HepG2 (cell line): ENCODE results near the gene C16orf87. TPM values are rescaled to one million over a fixed set of nuclear protein-coding genes. Genes with fewer than 3 reads are reported as not detected.

ENCODE experiments used
- CREB1 ChIP-seq, 2 experiments: fragments of 450-650 bp in 1 of 2; IDR thresholded peaks; 2 replicates each; pipeline ENCODE4 v1.6.1; 2016 to 2017; ENCODE audit warnings: control low read depth in 1 of 2, mild to moderate bottlenecking in 1 of 2, missing compliant biosample characterization in 1 of 2, missing genetic modification characterization in 1 of 2
- DZIP1 ChIP-seq: sonication (generic); formaldehyde crosslinking; IDR thresholded peaks from 2 replicates; pipeline ENCODE4 v1.5.0; 2020; ENCODE audit warnings: mild to moderate bottlenecking, missing genetic modification reagents
- HIVEP1 ChIP-seq: sonication (generic); formaldehyde crosslinking; IDR thresholded peaks from 2 replicates; pipeline ENCODE4 v1.4.0; 2020; ENCODE audit warnings: mild to moderate bottlenecking, missing genetic modification reagents
- HNRNPUL1 ChIP-seq: fragments of 200-400 bp; formaldehyde crosslinking; IDR thresholded peaks from 2 replicates; pipeline ENCODE4 v1.6.1; 2017; ENCODE audit warnings: low read depth, mild to moderate bottlenecking, low read length, moderate library complexity
- HOXA3 ChIP-seq: sonication (generic); formaldehyde crosslinking; IDR thresholded peaks from 2 replicates; pipeline ENCODE4 v1.5.0; 2020; ENCODE audit warnings: missing genetic modification reagents
- IKZF4 ChIP-seq: sonication (generic); formaldehyde crosslinking; IDR thresholded peaks from 2 replicates; pipeline ENCODE4 v1.5.1; 2020; ENCODE audit warnings: borderline replicate concordance, mild to moderate bottlenecking, low read depth, missing genetic modification reagents; ENCODE audit errors: not compliant biosample characterization
- MXI1 ChIP-seq: IDR thresholded peaks from 3 replicates; pipeline ENCODE4 v1.6.1; 2012; ENCODE audit warnings: low read depth, low read length, inconsistent platforms, borderline replicate concordance
- RFXANK ChIP-seq: IDR thresholded peaks from 2 replicates; pipeline ENCODE4 v1.6.1; 2016
- ZMYM4 ChIP-seq: sonication (generic); formaldehyde crosslinking; IDR thresholded peaks from 2 replicates; pipeline ENCODE4 v1.8.1; 2023; ENCODE audit warnings: mild to moderate bottlenecking, missing genetic modification reagents
- ZNF20 ChIP-seq: sonication (generic); formaldehyde crosslinking; IDR thresholded peaks from 2 replicates; pipeline ENCODE4 v1.4.0; 2020; ENCODE audit warnings: mild to moderate bottlenecking, moderate library complexity, missing genetic modification reagents
- ZNF30 ChIP-seq: sonication (generic); formaldehyde crosslinking; IDR thresholded peaks from 2 replicates; pipeline ENCODE4 v1.5.0; 2020; ENCODE audit warnings: mild to moderate bottlenecking, missing genetic modification reagents
- ZNF7 ChIP-seq: IDR thresholded peaks from 2 replicates; pipeline ENCODE4 v1.6.1; 2016; ENCODE audit warnings: missing biosample characterization, missing genetic modification reagents
- polyA plus RNA-seq, 8 experiments: library from polyadenylated mRNA; depleted of rRNA in 3 of 8; stranded (reverse) in 7 of 8; unstranded in 1 of 8; fragments of >200 nt; fragmentation: Illumina TruSeq in 4 of 8; extraction: Trizol in 4 of 8; gene quantifications; 2 replicates each; pipeline versions ENCODE4 v1.2.1 to v1.2.3, GENCODE V29; 2011 to 2016; ENCODE audit warnings: low read depth in 4 of 8, missing spikeins in 1 of 8, mixed read lengths in 1 of 8; ENCODE audit not compliant: insufficient read depth in 1 of 8
- total RNA-seq, 5 experiments: library from RNA; depleted of rRNA; stranded (reverse); fragments of >200 nt; fragmentation: Illumina TruSeq; extraction: Trizol; gene quantifications; 2 replicates each; pipeline ENCODE4 v1.2.3, GENCODE V29; 2016; ENCODE audit warnings: low read depth in 1 of 5
- TF ChIP-seq, protein P1 (sequence below): IDR thresholded peaks from 2 replicates; pipeline ENCODE4 v1.6.1; 2018; ENCODE audit warnings: missing genetic modification reagents, mild to moderate bottlenecking, missing compliant biosample characterization
- TF ChIP-seq, protein P2 (sequence below): IDR thresholded peaks from 2 replicates; pipeline ENCODE4 v1.6.1; 2012; ENCODE audit warnings: low read depth, low read length, improper control_type of control experiment
- TF ChIP-seq, protein P3 (sequence below), 2 experiments: sonication (generic) in 1 of 2; formaldehyde crosslinking in 1 of 2; IDR thresholded peaks; 2 replicates each; pipeline versions ENCODE4 v1.5.1 to v1.6.1; 2011 to 2020; ENCODE audit warnings: borderline replicate concordance in 1 of 2, low read depth in 1 of 2, low read length in 1 of 2, mild to moderate bottlenecking in 1 of 2, missing genetic modification reagents in 1 of 2, moderate library complexity in 1 of 2
- TF ChIP-seq, protein P4 (sequence below), 2 experiments: IDR thresholded peaks; 2 replicates each; pipeline ENCODE4 v1.6.1; 2011 to 2012; ENCODE audit warnings: low read length in 2 of 2, borderline replicate concordance in 1 of 2, low read depth in 1 of 2, mild to moderate bottlenecking in 1 of 2, moderate library complexity in 1 of 2

C16orf87 gene
- total and polyA plus RNA-seq, 2 of the 13 experiments (the other 11 are each of a cell fraction or from before 2014, with no cell fraction given), result 8.6 to 19.5 TPM

DNA sequence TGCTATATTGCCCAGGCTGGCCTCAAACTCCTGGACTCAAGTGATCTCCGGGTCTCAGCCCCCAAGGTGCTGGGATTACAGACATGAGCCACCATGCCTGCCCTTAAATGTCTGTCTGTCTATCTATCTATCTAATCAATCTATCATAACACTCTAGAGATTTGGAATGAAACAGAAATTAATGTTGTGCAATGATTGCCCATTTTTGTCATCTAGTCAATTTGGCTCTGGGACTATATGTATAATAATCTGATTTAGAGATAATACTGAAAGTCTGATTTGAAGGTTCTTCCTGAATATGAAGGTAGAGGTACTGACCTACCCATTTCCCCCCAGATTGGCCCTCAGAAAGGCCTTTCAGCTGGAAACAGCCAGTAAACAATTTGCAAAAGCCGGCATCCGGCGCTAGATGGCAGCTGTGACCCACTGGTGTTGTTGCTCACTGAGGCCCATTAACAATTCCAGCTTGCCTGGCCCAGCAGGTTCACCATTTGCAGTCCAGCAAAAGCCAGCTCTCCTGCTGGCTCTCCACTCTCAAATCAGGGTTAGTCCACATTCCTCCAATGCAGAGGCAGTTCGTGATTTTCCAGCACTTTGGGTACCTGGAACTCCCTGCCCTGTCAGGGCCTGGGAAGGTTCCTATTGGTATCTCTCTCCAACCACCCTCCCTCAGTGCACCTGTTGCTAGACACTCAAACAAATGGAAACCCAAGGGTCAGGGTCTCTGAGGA is 22.9 kb upstream of the C16orf87 start (continued):
- TF ChIP-seq ZNF7 (CRISPR knock-in tag) (no peak), ZMYM4 (no peak; the same call in 1 of the 2 replicates), ZNF20 (CRISPR knock-in tag) (no peak), HNRNPUL1 (no peak), RFXANK (CRISPR knock-in tag) (no peak), HIVEP1 (CRISPR knock-in tag) (no peak), MXI1 (peak; percentile 33; the same call in 1 of the 3 replicates), CREB1 (IDR thresholded peaks at IDR 0.05) (no peak), CREB1 (CRISPR knock-in tag; IDR thresholded peaks at IDR 0.05) (no peak), ZNF30 (no peak), HOXA3 (CRISPR knock-in tag) (peak; percentile 20; the same call in 1 of the 2 replicates), IKZF4 (CRISPR knock-in tag) (no peak), DZIP1 (CRISPR knock-in tag) (no peak)
- TF ChIP-seq, protein P1, sequence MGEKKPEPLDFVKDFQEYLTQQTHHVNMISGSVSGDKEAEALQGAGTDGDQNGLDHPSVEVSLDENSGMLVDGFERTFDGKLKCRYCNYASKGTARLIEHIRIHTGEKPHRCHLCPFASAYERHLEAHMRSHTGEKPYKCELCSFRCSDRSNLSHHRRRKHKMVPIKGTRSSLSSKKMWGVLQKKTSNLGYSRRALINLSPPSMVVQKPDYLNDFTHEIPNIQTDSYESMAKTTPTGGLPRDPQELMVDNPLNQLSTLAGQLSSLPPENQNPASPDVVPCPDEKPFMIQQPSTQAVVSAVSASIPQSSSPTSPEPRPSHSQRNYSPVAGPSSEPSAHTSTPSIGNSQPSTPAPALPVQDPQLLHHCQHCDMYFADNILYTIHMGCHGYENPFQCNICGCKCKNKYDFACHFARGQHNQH (CRISPR knock-in tag), result peak; percentile 73
- TF ChIP-seq, protein P2, sequence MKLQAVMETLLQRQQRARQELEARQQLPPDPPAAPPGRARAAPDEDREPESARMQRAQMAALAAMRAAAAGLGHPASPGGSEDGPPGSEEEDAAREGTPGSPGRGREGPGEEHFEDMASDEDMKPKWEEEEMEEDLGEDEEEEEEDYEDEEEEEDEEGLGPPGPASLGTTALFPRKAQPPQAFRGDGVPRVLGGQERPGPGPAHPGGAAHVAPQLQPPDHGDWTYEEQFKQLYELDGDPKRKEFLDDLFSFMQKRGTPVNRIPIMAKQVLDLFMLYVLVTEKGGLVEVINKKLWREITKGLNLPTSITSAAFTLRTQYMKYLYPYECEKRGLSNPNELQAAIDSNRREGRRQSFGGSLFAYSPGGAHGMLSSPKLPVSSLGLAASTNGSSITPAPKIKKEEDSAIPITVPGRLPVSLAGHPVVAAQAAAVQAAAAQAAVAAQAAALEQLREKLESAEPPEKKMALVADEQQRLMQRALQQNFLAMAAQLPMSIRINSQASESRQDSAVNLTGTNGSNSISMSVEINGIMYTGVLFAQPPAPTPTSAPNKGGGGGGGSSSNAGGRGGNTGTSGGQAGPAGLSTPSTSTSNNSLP, result peak; percentile 9; the same call in 1 of the 2 replicates
- TF ChIP-seq, protein P3, sequence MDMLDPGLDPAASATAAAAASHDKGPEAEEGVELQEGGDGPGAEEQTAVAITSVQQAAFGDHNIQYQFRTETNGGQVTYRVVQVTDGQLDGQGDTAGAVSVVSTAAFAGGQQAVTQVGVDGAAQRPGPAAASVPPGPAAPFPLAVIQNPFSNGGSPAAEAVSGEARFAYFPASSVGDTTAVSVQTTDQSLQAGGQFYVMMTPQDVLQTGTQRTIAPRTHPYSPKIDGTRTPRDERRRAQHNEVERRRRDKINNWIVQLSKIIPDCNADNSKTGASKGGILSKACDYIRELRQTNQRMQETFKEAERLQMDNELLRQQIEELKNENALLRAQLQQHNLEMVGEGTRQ (IDR thresholded peaks at IDR 0.05; ENCODE audit: low read depth, low read length), result no peak
- TF ChIP-seq, protein P3 (CRISPR knock-in tag; IDR thresholded peaks at IDR 0.05; ENCODE audit: borderline replicate concordance), result no peak
- TF ChIP-seq, protein P4, sequence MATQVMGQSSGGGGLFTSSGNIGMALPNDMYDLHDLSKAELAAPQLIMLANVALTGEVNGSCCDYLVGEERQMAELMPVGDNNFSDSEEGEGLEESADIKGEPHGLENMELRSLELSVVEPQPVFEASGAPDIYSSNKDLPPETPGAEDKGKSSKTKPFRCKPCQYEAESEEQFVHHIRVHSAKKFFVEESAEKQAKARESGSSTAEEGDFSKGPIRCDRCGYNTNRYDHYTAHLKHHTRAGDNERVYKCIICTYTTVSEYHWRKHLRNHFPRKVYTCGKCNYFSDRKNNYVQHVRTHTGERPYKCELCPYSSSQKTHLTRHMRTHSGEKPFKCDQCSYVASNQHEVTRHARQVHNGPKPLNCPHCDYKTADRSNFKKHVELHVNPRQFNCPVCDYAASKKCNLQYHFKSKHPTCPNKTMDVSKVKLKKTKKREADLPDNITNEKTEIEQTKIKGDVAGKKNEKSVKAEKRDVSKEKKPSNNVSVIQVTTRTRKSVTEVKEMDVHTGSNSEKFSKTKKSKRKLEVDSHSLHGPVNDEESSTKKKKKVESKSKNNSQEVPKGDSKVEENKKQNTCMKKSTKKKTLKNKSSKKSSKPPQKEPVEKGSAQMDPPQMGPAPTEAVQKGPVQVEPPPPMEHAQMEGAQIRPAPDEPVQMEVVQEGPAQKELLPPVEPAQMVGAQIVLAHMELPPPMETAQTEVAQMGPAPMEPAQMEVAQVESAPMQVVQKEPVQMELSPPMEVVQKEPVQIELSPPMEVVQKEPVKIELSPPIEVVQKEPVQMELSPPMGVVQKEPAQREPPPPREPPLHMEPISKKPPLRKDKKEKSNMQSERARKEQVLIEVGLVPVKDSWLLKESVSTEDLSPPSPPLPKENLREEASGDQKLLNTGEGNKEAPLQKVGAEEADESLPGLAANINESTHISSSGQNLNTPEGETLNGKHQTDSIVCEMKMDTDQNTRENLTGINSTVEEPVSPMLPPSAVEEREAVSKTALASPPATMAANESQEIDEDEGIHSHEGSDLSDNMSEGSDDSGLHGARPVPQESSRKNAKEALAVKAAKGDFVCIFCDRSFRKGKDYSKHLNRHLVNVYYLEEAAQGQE (IDR thresholded peaks at IDR 0.05; ENCODE audit: borderline replicate concordance in 1 of 2, low read depth in 1 of 2, low read length in 2 of 2), result no peak
